OCI-LY7 (cell line): ENCODE measurements around the gene ALK. TPM values are rescaled to one million over a fixed set of nuclear protein-coding genes. Genes with fewer than 3 reads are reported as not detected.

Experiments
- BruUV-seq: library from RNA; stranded (reverse); fragments of 400-500 nt; replicated peaks from 2 replicates; lab custom pipeline; 2021; lab: Mats Ljungman, UMichigan
- CTCF ChIA-PET: fragments of 300-600 bp; sonication (Branson Sonifier 250); formaldehyde crosslinking; loops from one replicate; lab custom pipeline; 2022; ENCODE audit warnings: antibody characterized with exemption; ENCODE audit not compliant: unreplicated experiment; lab: Charles Lee
- POLR2A ChIA-PET: fragments of 300-600 bp; sonication (Branson Sonifier 250); formaldehyde crosslinking; loops from one replicate; lab custom pipeline; 2022; ENCODE audit warnings: antibody characterized with exemption; lab: Charles Lee
- DNase-seq: peaks from one replicate; pipeline ENCODE4 v3.0.0-alpha.2; 2015; ENCODE audit warnings: low spot score
- H2AFZ ChIP-seq: fragments of 200-600 bp; sonication (generic), shearing (Covaris generic); 2 replicates; pipeline ENCODE4 v1.6.1; 2014; ENCODE audit warnings: mild to moderate bottlenecking, antibody characterized with exemption, low read length, moderate library complexity
- H3K27ac ChIP-seq: fragments of 200-600 bp; sonication (generic); 2 replicates; pipeline ENCODE4 v1.5.1; 2014; ENCODE audit warnings: mixed run types, low read depth, mild to moderate bottlenecking, moderate library complexity, low read length, inconsistent platforms; ENCODE audit not compliant: poor library complexity, severe bottlenecking
- H3K36me3 ChIP-seq: fragments of 200-600 bp; sonication (generic); 2 replicates; pipeline ENCODE4 v1.6.1; 2014; ENCODE audit warnings: mild to moderate bottlenecking, antibody characterized with exemption, low read length, moderate library complexity, mixed read lengths; ENCODE audit not compliant: insufficient read depth
- H3K4me1 ChIP-seq: fragments of 200-600 bp; sonication (generic); 2 replicates; pipeline ENCODE4 v1.5.1; 2014; ENCODE audit warnings: mild to moderate bottlenecking, low read length; ENCODE audit not compliant: insufficient read depth, poor library complexity, severe bottlenecking
- H3K4me2 ChIP-seq: fragments of 200-600 bp; sonication (generic); 2 replicates; pipeline ENCODE4 v1.6.1; 2014; ENCODE audit warnings: mild to moderate bottlenecking, low read length
- H3K4me3 ChIP-seq: fragments of 200-600 bp; sonication (generic); 2 replicates; pipeline ENCODE4 v1.5.1; 2014; ENCODE audit warnings: mild to moderate bottlenecking, low read depth, low read length; ENCODE audit not compliant: poor library complexity, severe bottlenecking
- H3K79me2 ChIP-seq: fragments of 200-600 bp; sonication (generic); 2 replicates; pipeline ENCODE4 v1.6.1; 2016; ENCODE audit warnings: low read depth, mild to moderate bottlenecking, low read length, moderate library complexity, mixed read lengths; ENCODE audit not compliant: insufficient read depth
- H3K9me2 ChIP-seq: fragments of 200-600 bp; sonication (generic); 2 replicates; pipeline ENCODE4 v1.6.1; 2016; ENCODE audit warnings: mild to moderate bottlenecking, low read length, mixed read lengths; ENCODE audit not compliant: insufficient read depth
- H3K9me3 ChIP-seq: fragments of 200-600 bp; sonication (generic); 2 replicates; pipeline ENCODE4 v1.6.1; 2014; ENCODE audit warnings: mild to moderate bottlenecking, mixed run types, low read length, mixed read lengths
- H4K20me1 ChIP-seq: fragments of 200-600 bp; sonication (generic); 2 replicates; pipeline ENCODE4 v1.6.1; 2014; ENCODE audit warnings: mild to moderate bottlenecking, antibody characterized with exemption, low read length, moderate library complexity, mixed read lengths; ENCODE audit not compliant: insufficient read depth
- EZH2phosphoT487 ChIP-seq: fragments of 200-600 bp; sonication (generic); IDR thresholded peaks from 2 replicates; pipeline ENCODE4 v1.6.1; 2018; ENCODE audit warnings: low read depth, borderline replicate concordance, mild to moderate bottlenecking, mixed run types, antibody characterized with exemption, low read length, moderate library complexity, mixed read lengths
- intact Hi-C: fragments of 100-400 bp; cut with micrococcal nuclease; formaldehyde crosslinking; loops from one replicate; pipeline ENCODE4 v1.10.0; 2022; ENCODE audit not compliant: unreplicated experiment
- total RNA-seq, 2 experiments: library from RNA; depleted of rRNA in 1 of 2; stranded (reverse); fragments of >200 nt in 1 of 2; shearing (Covaris generic) in 1 of 2; gene quantifications; 2 replicates each; pipeline ENCODE4 v1.2.3, GENCODE V29; 2014 to 2022
- TF ChIP-seq, protein P1 (sequence below): fragments of 200-600 bp; sonication (generic); conservative IDR thresholded peaks from 2 replicates; pipeline ENCODE4 v1.5.1; 2014; ENCODE audit warnings: mild to moderate bottlenecking, antibody characterized with exemption, low read length, moderate library complexity, mixed read lengths

ALK gene
- total RNA-seq, 2 experiments from 2014 or later, result 0.09 TPM; not detected in 1

DNA sequence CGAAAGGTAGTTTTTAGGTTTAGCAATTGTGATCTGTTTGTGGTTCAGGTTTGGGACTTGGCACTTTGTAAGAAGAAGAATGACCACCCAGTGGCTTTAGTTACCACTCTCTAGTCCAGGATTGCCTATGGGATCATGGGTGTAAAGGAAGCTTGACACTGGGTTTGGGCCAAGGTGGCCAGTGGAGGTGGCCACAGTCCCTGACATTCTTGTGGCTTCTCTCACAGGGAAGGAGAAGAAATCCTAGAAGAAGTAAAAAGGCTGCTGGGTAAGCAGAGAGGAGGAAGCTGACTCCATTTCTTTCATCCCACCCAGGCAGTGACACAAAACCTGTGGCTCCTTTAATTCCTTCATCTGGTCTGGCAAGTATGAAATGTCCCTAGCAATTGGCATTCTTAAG is 411.5 kb downstream of the ALK start:
- DNase-seq, result no peak
- H3K9me2 ChIP-seq, result no peaks in the 10 kb centered on the region
- no peaks in the 10 kb centered on the region for H3K36me3 ChIP-seq
- ChIA-PET CTCF (no interaction called here), POLR2A (no interaction called here)
- no TSS peak for BruUV-seq
- no peaks in the 10 kb centered on the region for H3K4me1 ChIP-seq
- H3K4me2 ChIP-seq, result no peak overlapping the region
- intact Hi-C loops, result no loop called here
- no peaks in the 10 kb centered on the region for H3K9me3 ChIP-seq
- no peaks in the 10 kb centered on the region for H4K20me1 ChIP-seq
- H3K4me3 ChIP-seq, result no peak overlapping the region
- H2AFZ ChIP-seq, result no peak overlapping the region
- H3K79me2 ChIP-seq, result no peaks in the 10 kb centered on the region
- no peak for TF ChIP-seq EZH2phosphoT487
- TF ChIP-seq, protein P1, sequence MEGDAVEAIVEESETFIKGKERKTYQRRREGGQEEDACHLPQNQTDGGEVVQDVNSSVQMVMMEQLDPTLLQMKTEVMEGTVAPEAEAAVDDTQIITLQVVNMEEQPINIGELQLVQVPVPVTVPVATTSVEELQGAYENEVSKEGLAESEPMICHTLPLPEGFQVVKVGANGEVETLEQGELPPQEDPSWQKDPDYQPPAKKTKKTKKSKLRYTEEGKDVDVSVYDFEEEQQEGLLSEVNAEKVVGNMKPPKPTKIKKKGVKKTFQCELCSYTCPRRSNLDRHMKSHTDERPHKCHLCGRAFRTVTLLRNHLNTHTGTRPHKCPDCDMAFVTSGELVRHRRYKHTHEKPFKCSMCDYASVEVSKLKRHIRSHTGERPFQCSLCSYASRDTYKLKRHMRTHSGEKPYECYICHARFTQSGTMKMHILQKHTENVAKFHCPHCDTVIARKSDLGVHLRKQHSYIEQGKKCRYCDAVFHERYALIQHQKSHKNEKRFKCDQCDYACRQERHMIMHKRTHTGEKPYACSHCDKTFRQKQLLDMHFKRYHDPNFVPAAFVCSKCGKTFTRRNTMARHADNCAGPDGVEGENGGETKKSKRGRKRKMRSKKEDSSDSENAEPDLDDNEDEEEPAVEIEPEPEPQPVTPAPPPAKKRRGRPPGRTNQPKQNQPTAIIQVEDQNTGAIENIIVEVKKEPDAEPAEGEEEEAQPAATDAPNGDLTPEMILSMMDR, result no peak
- no peak overlapping the region for H3K27ac ChIP-seq

DNA sequence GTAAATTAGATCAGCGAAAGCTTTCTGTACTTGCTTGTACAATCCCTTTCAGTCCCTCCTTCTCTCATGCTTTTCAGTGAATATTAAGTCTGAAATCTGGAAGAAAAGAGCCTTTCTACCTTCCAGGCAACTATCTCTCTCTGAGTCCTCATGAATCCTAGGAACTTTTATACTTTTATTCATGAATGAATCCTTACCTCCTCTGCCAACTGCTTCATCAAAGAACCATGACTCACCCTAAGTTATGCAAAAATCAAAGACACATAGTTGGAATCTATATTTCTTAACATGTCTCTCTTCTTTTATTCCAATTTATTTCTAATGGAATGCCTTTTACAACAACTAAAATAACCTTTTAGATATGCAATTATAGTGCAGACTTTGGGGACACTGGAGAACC is 412.0 kb downstream of the ALK start:
- no peak overlapping the region for H3K4me3 ChIP-seq
- H3K9me2 ChIP-seq, result no peaks in the 10 kb centered on the region
- H3K4me1 ChIP-seq, result no peaks in the 10 kb centered on the region
- no TSS peak for BruUV-seq
- TF ChIP-seq, protein P1, result no peak
- TF ChIP-seq EZH2phosphoT487, result no peak
- H3K27ac ChIP-seq, result no peak overlapping the region
- H3K79me2 ChIP-seq, result no peaks in the 10 kb centered on the region
- intact Hi-C loops, result no loop called here
- DNase-seq, result no peak
- no peak overlapping the region for H2AFZ ChIP-seq
- POLR2A ChIA-PET, result no interaction called here
- no peaks in the 10 kb centered on the region for H4K20me1 ChIP-seq
- no peaks in the 10 kb centered on the region for H3K36me3 ChIP-seq
- H3K4me2 ChIP-seq, result no peak overlapping the region
- CTCF ChIA-PET, result no interaction called here
- H3K9me3 ChIP-seq, result no peaks in the 10 kb centered on the region

DNA sequence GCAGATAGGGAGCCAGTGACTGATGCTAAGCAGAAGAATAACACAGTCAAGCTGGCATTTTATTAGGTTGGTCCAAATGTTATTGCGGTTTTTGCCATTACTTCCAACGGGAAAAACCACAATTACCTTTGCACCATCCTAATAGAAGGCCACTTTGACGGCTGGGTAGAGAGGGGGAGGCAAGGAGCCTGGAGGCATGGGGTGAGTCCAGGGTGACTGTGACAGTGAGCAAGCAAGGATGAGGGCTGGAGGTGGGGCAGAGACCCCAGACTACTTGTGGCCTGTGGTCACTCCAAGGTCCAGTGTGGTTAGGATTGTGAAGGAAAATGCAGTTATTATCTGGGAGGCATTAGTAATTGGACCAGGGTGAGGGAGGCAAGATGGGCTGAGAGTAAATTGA is 416.6 kb downstream of the ALK start:
- H2AFZ ChIP-seq, result no peak overlapping the region
- DNase-seq, result no peak
- no peaks in the 10 kb centered on the region for H4K20me1 ChIP-seq
- intact Hi-C loops, result no loop called here
- ChIA-PET POLR2A (no interaction called here), CTCF (no interaction called here)
- BruUV-seq, result no TSS peak
- H3K4me1 ChIP-seq, result no peaks in the 10 kb centered on the region
- H3K27ac ChIP-seq, result no peak overlapping the region
- H3K9me2 ChIP-seq, result no peaks in the 10 kb centered on the region
- no peak overlapping the region for H3K4me3 ChIP-seq
- no peak overlapping the region for H3K4me2 ChIP-seq
- no peaks in the 10 kb centered on the region for H3K79me2 ChIP-seq
- no peaks in the 10 kb centered on the region for H3K9me3 ChIP-seq
- no peaks in the 10 kb centered on the region for H3K36me3 ChIP-seq
- no peak for TF ChIP-seq EZH2phosphoT487
- TF ChIP-seq, protein P1, result no peak
